WTC11 (cell line): ENCODE data around the gene CCM2.

Source experiments
- USF2 ChIP-seq: sonication (generic); formaldehyde crosslinking; IDR thresholded peaks from 2 replicates; pipeline ENCODE4 v1.8.1; 2023; ENCODE audit warnings: mild to moderate bottlenecking, missing genetic modification reagents, moderate library complexity
- TF ChIP-seq, protein P1 (sequence below): fragments of 200-600 bp; IDR thresholded peaks from 2 replicates; pipeline ENCODE4 v1.8.0; 2022; ENCODE audit warnings: antibody characterized with exemption

DNA sequence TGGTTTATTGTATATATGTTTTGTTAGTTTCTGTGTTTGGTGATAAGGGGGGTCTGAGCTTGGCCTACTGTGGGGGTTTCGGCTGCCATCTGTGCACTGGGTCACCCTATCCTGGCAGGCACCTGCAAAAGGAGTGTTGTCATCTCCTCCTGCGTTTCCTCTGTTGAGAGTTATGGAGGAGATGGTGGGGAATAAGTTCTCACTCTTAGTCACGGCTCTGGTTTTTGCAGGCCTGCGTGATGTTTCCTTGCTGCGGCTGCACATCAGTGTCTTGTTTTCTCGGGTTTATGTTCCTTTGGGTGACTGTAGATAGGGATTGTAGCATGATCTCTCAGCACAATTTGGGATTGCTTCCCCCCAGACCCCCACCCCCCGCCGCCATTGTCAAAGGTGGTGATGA, 36.8 kb downstream of the CCM2 start:
- TF ChIP-seq, protein P1, sequence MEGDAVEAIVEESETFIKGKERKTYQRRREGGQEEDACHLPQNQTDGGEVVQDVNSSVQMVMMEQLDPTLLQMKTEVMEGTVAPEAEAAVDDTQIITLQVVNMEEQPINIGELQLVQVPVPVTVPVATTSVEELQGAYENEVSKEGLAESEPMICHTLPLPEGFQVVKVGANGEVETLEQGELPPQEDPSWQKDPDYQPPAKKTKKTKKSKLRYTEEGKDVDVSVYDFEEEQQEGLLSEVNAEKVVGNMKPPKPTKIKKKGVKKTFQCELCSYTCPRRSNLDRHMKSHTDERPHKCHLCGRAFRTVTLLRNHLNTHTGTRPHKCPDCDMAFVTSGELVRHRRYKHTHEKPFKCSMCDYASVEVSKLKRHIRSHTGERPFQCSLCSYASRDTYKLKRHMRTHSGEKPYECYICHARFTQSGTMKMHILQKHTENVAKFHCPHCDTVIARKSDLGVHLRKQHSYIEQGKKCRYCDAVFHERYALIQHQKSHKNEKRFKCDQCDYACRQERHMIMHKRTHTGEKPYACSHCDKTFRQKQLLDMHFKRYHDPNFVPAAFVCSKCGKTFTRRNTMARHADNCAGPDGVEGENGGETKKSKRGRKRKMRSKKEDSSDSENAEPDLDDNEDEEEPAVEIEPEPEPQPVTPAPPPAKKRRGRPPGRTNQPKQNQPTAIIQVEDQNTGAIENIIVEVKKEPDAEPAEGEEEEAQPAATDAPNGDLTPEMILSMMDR = no peak
- no peak for TF ChIP-seq USF2 (CRISPR knock-in tag)
